ENCODE results near the gene SP9. TPM values are rescaled to one million over a fixed set of nuclear protein-coding genes. Genes with fewer than 3 reads are reported as not detected.

Gene SP9
- total RNA-seq, 1 experiment from 2014 or later: not detected

DNA sequence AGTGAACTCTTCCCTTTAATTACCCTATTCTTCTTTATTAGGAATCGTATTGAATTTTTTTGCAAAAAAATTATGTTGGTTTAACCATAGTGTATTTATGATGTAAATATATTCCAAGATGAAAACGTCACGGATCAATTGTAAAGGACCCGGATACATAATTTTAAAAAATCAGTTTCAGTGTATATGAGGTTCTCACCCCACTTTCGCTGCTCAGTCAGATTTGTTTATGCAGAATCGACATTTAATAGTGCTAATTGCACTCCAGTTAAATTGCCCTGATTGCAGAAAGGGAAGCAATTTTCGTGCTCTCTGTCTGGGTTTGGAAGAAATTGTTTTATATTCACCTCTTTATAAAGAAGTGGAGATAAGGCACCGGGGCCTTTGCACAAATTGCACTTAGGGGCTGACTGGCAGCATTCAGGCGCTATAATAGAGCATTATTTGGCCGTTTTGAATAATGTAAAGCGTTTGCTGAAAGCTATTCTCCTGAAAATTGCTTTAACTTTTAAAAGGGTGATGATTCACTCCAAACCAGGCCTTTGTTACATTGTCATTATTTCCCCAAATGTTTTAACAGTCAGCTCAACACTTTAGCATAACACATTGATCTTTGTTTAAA, 3.0 kb upstream of the SP9 start:
- intact Hi-C loops (cut with micrococcal nuclease; ENCODE audit: unreplicated experiment): no loop called here
- BruUV-seq (replicated peaks): no TSS peak
- no peaks in the 10 kb centered on the region for H3K4me1 ChIP-seq (replicated peaks; ENCODE audit: insufficient read depth)
- DNase-seq: no peak
- CTCF ChIA-PET: interaction anchor here (0.6 kb wide), 2 partner anchors 10 to 282 kb away, joined by 3 to 5 read pairs; no protein-coding TSS in a partner anchor
- H3K36me3 ChIP-seq (ENCODE audit: low read depth): no peaks in the 10 kb centered on the region
- H3K9me3 ChIP-seq (ENCODE audit: insufficient read depth, low read depth): no peaks in the 10 kb centered on the region
- no peak overlapping the region for H3K4me2 ChIP-seq
- H3K27me3 ChIP-seq (ENCODE audit: insufficient read depth, low read depth): peaks cover 37% of the 10 kb centered on the region
- TF ChIP-seq EZH2 (IDR thresholded peaks at IDR 0.05; ENCODE audit: low read depth): no peak
- TF ChIP-seq, protein P1, sequence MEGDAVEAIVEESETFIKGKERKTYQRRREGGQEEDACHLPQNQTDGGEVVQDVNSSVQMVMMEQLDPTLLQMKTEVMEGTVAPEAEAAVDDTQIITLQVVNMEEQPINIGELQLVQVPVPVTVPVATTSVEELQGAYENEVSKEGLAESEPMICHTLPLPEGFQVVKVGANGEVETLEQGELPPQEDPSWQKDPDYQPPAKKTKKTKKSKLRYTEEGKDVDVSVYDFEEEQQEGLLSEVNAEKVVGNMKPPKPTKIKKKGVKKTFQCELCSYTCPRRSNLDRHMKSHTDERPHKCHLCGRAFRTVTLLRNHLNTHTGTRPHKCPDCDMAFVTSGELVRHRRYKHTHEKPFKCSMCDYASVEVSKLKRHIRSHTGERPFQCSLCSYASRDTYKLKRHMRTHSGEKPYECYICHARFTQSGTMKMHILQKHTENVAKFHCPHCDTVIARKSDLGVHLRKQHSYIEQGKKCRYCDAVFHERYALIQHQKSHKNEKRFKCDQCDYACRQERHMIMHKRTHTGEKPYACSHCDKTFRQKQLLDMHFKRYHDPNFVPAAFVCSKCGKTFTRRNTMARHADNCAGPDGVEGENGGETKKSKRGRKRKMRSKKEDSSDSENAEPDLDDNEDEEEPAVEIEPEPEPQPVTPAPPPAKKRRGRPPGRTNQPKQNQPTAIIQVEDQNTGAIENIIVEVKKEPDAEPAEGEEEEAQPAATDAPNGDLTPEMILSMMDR (conservative IDR thresholded peaks at IDR 0.05): no peak
- POLR2A ChIA-PET (ENCODE audit: unreplicated experiment): interaction anchor here (0.7 kb wide), 1 partner anchor 26 kb away, joined by 3 read pairs; no protein-coding TSS in a partner anchor
- H3K4me3 ChIP-seq: no peak overlapping the region
- H3K9me2 ChIP-seq (ENCODE audit: insufficient read depth): no peaks in the 10 kb centered on the region
- no peaks in the 10 kb centered on the region for H4K20me1 ChIP-seq (ENCODE audit: insufficient read depth)
- no peaks in the 10 kb centered on the region for H3K79me2 ChIP-seq (ENCODE audit: low read depth)
- no peak overlapping the region for H3K27ac ChIP-seq
- H3F3A ChIP-seq (ENCODE audit: insufficient read depth, low read depth): no peaks in the 10 kb centered on the region; the same call in 1 of the 2 replicates
- no peak overlapping the region for H2AFZ ChIP-seq

DNA sequence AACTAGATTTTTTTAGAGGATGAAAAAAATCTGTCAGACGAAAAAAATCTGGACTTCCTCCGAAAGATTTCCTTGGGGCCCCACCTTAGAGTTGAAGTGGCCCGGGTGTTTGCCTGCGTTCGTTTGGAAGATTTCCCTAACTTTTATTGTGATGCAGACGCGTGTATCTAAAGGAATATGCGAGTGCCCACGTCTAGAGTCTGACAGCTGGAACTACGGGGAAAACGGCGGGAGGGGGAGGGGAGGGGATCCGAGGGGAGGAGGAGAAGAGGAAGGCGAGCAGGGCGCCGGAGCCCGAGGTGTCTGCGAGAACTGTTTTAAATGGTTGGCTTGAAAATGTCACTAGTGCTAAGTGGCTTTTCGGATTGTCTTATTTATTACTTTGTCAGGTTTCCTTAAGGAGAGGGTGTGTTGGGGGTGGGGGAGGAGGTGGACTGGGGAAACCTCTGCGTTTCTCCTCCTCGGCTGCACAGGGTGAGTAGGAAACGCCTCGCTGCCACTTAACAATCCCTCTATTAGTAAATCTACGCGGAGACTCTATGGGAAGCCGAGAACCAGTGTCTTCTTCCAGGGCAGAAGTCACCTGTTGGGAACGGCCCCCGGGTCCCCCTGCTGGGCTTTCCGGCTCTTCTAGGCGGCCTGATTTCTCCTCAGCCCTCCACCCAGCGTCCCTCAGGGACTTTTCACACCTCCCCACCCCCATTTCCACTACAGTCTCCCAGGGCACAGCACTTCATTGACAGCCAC, 2.4 kb upstream of the SP9 start:
- H3K4me3 ChIP-seq: no peak overlapping the region
- TF ChIP-seq, protein P1 (conservative IDR thresholded peaks at IDR 0.05): no peak
- no peak for TF ChIP-seq EZH2 (IDR thresholded peaks at IDR 0.05; ENCODE audit: low read depth)
- DNase-seq: no peak
- peaks cover 30% of the 10 kb centered on the region for H3K27me3 ChIP-seq (ENCODE audit: insufficient read depth, low read depth)
- H3K27ac ChIP-seq: no peak overlapping the region
- H4K20me1 ChIP-seq (ENCODE audit: insufficient read depth): no peaks in the 10 kb centered on the region
- H3K9me2 ChIP-seq (ENCODE audit: insufficient read depth): no peaks in the 10 kb centered on the region
- H3K9me3 ChIP-seq (ENCODE audit: insufficient read depth, low read depth): no peaks in the 10 kb centered on the region
- H3K36me3 ChIP-seq (ENCODE audit: low read depth): no peaks in the 10 kb centered on the region
- H3K4me1 ChIP-seq (replicated peaks; ENCODE audit: insufficient read depth): no peaks in the 10 kb centered on the region
- no TSS peak for BruUV-seq (replicated peaks)
- H3F3A ChIP-seq (ENCODE audit: insufficient read depth, low read depth): no peaks in the 10 kb centered on the region; the same call in 1 of the 2 replicates
- ChIA-PET POLR2A (ENCODE audit: unreplicated experiment) (no interaction called here), CTCF (interaction anchor here (0.6 kb wide), 2 partner anchors 9 to 283 kb away, joined by 3 to 5 read pairs; no protein-coding TSS in a partner anchor)
- no peaks in the 10 kb centered on the region for H3K79me2 ChIP-seq (ENCODE audit: low read depth)
- no peak overlapping the region for H3K4me2 ChIP-seq
- no peak overlapping the region for H2AFZ ChIP-seq
- intact Hi-C loops (cut with micrococcal nuclease; ENCODE audit: unreplicated experiment): no loop called here

DNA sequence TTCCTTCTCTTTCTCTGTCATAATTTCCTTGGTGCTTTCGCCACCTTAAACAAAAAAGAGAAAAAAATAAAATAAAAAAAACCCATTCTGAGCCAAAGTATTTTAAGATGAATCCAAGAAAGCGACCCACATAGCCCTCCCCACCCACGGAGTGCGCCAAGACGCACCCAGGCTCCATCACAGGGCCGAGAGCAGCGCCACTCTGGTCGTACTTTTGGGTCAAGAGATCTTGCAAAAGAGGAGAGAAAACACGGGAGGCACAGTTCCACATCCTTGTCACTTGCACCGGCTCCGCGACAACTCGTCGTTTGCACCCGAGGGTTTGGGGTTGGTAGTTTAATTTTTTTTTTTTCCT, 1.8 kb upstream of the SP9 start:
- Histone ChIP-seq H3K9me3 (ENCODE audit: insufficient read depth, low read depth) (no peaks in the 10 kb centered on the region), H3K4me2 (no peak overlapping the region), H4K20me1 (ENCODE audit: insufficient read depth) (no peaks in the 10 kb centered on the region), H3F3A (ENCODE audit: insufficient read depth, low read depth) (no peaks in the 10 kb centered on the region; the same call in 1 of the 2 replicates), H2AFZ (no peak overlapping the region), H3K9me2 (ENCODE audit: insufficient read depth) (no peaks in the 10 kb centered on the region), H3K79me2 (ENCODE audit: low read depth) (no peaks in the 10 kb centered on the region), H3K36me3 (ENCODE audit: low read depth) (no peaks in the 10 kb centered on the region), H3K27ac (no peak overlapping the region), H3K4me3 (no peak overlapping the region), H3K4me1 (replicated peaks; ENCODE audit: insufficient read depth) (no peaks in the 10 kb centered on the region), H3K27me3 (ENCODE audit: insufficient read depth, low read depth) (peaks cover 24% of the 10 kb centered on the region)
- no peak for TF ChIP-seq EZH2 (IDR thresholded peaks at IDR 0.05; ENCODE audit: low read depth)
- TF ChIP-seq, protein P1 (conservative IDR thresholded peaks at IDR 0.05): no peak
- CTCF ChIA-PET: no interaction called here
- BruUV-seq (replicated peaks): no TSS peak
- DNase-seq: no peak
- intact Hi-C loops (cut with micrococcal nuclease; ENCODE audit: unreplicated experiment): no loop called here
- POLR2A ChIA-PET (ENCODE audit: unreplicated experiment): no interaction called here

Measured in PC-9 (cell line).